ENCODE measurements around the gene PAPPA2.

PAPPA2 gene

GRCh38 chr1:176691251-176692228, 228.6 kb downstream of the PAPPA2 start:
- in situ Hi-C loops (cut with HindIII; ENCODE audit: low sequenced_read_pairs): no loop called here

GRCh38 chr1:176692431-176692830, 229.5 kb downstream of the PAPPA2 start:
- in situ Hi-C loops (cut with HindIII; ENCODE audit: low sequenced_read_pairs): no loop called here

- in situ Hi-C loops (cut with HindIII; ENCODE audit: low sequenced_read_pairs): no loop called here
These were observed 230.2 kb downstream of the PAPPA2 start for GRCh38 chr1:176692988-176693696.

DNA sequence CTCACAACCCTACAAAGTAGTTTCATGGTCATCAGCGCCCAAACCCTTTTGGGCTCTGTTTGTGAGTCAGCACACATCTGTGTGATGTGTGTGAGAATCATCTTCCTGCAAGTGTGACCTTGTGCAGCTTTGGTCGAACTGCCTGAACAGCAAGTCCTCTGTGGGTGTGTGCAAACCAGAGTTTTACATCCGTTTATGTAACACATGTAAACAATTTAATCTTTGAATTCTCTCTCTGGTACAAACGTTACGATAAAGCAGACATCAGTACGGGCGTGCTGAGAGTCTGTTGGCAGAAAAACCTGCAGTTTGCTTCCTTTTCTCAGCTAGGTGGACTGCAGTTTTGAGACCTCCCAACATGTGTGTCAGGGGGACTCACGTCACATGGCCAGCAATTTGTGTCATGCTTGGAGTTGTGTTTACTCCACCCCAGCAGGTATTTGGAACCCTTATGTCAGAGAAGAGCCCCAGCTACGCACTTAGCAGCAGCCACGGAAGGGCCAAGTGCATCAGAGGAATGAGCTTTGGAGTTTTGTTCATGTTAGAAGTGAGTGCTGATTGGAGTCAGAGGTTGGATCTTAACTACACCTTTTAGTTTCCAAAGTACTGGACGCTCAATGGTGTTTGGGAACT, 230.8 kb downstream of the PAPPA2 start:
- in situ Hi-C loops (cut with HindIII; ENCODE audit: low sequenced_read_pairs): no loop called here

GRCh38 chr1:176694713-176695112, 231.7 kb downstream of the PAPPA2 start:
- in situ Hi-C loops (cut with HindIII; ENCODE audit: low sequenced_read_pairs): no loop called here

DNA sequence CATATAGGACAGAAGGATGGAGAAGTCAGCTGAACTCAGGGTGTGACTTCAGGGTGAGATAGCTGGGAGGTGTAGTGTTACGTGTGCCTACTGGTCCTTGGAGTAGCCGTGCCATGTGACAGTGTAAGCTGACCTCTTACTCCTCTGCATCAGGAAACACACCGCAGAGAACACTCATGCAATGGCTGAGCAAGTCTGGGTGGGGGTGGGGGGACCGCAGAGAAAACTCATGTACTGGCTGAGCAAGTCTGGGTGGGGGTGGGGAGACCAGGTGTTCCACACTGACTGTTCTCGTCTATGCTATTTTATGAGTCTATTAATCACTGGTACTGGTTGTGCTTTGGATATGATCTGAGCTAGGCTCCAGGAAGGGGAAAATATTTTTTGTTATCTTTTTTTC, 233.1 kb downstream of the PAPPA2 start:
- in situ Hi-C loops (cut with HindIII; ENCODE audit: low sequenced_read_pairs): no loop called here

GRCh38 chr1:176696689-176697088, 233.7 kb downstream of the PAPPA2 start:
- in situ Hi-C loops (cut with HindIII; ENCODE audit: low sequenced_read_pairs): no loop called here

DNA sequence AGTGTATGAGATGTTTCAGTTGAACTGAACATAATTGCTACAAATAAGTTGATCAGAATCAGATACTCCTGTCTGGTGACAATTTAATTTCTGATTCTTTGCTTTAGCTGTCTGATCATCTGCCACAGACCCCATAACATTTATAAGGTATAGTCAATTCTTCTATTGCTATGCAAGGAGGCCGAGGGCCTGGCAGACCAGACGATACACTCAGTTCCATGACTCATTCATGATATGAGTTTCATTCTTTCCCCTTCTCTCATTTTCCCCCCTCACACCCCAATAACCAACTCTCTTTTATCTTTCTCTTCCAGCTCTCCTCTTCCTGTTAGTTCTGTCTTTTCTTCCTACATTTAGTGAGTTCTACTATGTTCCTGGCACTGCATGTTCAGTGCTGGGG, 236.8 kb downstream of the PAPPA2 start:
- in situ Hi-C loops (cut with HindIII; ENCODE audit: low sequenced_read_pairs): no loop called here

- in situ Hi-C loops (cut with HindIII; ENCODE audit: low sequenced_read_pairs): no loop called here
These were observed 238.3 kb downstream of the PAPPA2 start for GRCh38 chr1:176701151-176701866.

DNA sequence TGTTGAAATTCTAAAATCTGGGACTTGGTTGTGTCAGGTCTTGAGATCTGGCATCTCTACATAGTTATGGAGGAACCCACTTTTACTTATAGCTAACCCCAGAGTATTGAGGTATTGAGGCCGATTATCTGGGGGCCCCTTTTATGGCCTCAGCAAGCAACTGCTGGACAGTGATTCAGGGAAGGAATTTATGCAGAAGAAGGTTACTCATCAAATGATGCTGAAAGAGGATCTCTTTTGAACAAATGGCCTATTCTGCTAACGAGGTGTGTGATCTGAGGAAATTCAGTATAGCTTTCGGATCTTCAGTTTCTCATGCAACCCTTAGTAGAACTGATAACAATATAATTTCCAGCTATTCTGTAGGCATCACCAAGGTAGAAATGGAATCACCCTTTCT, 239.9 kb downstream of the PAPPA2 start:
- in situ Hi-C loops (cut with HindIII; ENCODE audit: low sequenced_read_pairs): no loop called here

DNA sequence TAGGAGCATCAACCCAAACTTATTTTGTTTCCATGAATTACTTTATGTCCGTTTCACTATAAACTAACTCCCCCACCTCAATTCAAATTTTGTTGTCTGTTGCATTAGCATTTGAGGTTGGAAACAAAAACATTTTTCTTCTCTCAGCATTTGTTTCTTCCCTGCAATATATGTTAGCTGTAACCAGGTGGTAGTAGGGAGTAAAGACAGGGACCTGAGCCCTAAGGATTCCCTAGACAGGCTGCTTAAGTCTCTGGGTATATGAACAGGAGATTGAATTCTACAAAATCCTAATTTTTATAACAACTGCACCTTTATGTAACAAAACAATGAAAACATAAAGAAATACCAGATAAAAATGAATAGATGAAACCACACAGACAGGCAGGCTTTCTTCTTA, 242.6 kb downstream of the PAPPA2 start:
- in situ Hi-C loops (cut with HindIII; ENCODE audit: low sequenced_read_pairs): no loop called here

- in situ Hi-C loops (cut with HindIII; ENCODE audit: low sequenced_read_pairs): no loop called here
These were observed 254.2 kb downstream of the PAPPA2 start for GRCh38 chr1:176717066-176717750.

DNA sequence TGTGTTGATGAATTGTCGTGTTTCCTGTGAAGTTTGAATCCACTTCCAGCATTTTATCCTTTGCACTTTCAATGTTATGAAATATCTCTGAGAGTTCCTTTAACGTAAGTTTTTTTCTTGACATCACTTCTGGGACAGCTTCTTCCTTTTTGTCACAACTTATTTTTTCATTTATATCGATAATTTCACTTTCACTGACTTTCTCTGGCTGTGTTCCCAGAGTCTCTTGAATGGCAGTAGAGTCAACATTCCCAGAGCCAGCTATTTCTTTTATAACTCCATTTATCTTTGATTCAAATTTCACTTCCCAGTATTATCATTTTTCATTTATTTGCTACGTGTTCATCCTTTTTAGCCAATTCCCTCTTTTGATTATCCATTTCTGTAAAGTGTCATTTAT, 256.5 kb downstream of the PAPPA2 start:
- in situ Hi-C loops (cut with HindIII; ENCODE audit: low sequenced_read_pairs): no loop called here

DNA sequence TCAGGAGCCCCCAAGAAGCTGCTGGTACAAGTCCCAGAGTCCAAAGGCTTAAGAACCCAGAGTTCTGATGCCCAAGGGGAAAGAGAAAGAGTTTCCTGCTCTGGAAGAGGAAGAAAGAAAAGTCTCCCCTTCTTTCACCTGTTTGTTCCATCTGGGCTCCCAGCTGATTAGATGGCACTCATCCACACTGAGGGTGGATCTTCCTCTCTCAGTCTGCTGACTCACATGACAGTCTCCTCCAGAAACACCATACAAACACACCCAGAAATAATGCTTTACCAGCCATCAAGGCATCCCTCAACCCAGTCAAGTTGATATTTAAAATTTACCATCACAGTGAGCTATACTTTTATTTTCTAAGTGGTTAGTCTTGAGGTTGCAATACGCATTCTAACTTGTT, 257.9 kb downstream of the PAPPA2 start:
- in situ Hi-C loops (cut with HindIII; ENCODE audit: low sequenced_read_pairs): no loop called here

- in situ Hi-C loops (cut with HindIII; ENCODE audit: low sequenced_read_pairs): no loop called here
These were observed 270.7 kb downstream of the PAPPA2 start for GRCh38 chr1:176733661-176734060.

- in situ Hi-C loops (cut with HindIII; ENCODE audit: low sequenced_read_pairs): no loop called here
These were observed 272.2 kb downstream of the PAPPA2 start for GRCh38 chr1:176735201-176735600.

DNA sequence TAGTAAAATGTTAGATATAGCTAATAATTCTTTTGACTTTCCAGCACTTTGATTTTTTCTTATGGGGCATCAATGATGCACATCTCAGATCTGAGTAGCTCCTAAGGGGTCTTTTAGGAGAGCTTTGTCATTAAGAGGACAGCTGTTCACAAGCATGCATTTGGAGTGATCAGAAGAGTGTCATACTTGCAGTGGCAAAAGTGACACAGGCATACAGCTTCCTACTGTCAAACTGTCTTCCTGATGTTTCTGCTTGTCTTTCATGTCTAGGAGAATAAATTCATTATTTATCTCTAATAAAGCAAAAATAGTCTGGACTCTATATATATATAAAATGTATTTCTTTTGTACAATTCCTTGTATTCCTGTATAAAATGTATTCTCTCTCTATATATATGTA, 273.0 kb downstream of the PAPPA2 start:
- in situ Hi-C loops (cut with HindIII; ENCODE audit: low sequenced_read_pairs): no loop called here

- in situ Hi-C loops (cut with HindIII; ENCODE audit: low sequenced_read_pairs): no loop called here
These were observed 278.2 kb downstream of the PAPPA2 start for GRCh38 chr1:176741181-176741580.

- in situ Hi-C loops (cut with HindIII; ENCODE audit: low sequenced_read_pairs): no loop called here
These were observed 279.3 kb downstream of the PAPPA2 start for GRCh38 chr1:176742322-176742721.

GRCh38 chr1:176744142-176744541, 281.2 kb downstream of the PAPPA2 start:
- in situ Hi-C loops (cut with HindIII; ENCODE audit: low sequenced_read_pairs): no loop called here
